HG03521 (cell line): Measurements from ENCODE around the gene RANBP17.

ENCODE experiments used
- ATAC-seq: cut with Tn5 transposase; IDR thresholded peaks from one replicate; pipeline ENCODE4 v1.9.1; 2021; ENCODE audit warnings: mild to moderate bottlenecking, moderate library complexity; ENCODE audit not compliant: unreplicated experiment

The RANBP17 gene

DNA sequence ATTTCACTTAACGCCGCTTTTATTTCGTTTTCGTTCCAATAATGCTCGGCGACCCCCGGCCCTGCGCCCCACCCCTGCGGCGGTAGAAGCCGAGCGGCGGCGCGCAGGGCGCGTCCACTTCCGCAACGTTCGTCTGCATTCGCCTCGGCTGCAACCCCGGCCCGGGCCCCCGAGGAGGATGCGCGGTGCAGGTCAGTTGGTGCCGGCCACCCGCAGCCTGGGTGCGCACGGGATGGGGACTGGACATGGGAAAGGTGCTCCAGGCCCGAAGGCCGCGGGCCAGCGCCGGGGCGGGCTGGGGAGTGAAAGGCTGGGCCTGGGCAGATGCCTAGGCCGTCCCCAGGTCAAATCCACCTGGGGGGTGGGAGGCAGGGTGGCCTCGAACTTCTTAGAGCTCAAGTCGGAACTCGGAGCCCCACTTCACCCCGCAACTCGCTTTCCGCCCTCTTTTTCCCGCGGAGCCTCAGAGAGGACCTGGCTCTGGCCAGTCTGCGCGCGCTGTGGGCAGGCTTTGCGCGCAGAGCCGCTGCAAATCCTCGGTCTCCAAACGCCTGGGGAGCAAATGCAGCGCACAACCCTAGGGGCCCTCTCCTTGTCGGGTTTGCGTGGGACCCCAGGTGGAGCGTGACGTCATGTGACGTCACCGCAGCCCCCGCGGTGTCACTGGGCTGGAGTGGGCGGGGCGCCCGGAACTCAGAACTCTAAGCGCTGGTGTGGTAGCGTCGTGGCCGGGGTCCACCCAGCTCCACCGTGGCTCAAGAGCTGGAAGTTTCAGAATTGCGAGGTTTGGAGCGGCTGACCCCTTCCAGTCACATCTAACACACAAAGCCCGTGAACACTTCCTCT is 450.5 kb downstream of the RANBP17 start:
- ATAC-seq, result no peak

DNA sequence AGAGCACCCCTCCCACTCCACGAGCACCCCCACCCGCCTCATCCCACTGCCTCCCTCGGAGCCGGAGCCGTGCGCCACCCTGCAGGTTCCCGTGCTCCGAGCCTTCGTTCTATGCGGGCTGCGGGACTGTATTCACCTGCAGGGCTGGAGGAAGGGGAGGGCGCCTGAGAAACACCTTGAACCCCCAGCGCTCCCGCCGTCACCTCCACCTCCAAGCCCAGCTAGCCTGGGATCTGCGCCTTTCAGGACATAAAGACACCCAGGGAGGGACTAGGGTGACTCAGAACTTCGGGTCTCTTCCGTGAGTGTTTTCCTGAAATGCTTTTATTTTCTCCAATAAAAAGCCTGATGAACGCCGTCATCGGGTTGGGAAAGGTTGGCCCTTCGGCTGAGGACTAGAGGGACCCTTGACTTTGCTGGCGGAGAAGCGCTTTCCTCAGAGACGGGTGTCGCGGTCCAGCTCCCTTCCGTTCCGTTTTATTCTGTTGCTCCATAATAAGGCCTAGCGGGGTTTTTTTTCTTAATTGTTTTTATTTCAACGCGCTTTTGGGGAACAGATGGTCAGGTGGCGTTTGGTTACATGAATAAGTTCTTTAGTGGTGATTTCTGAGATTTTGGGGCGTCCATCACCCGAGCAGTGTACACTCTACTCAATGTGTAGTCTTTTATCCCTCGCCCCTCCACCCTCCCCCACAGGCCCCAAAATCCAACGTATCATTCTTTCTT is 451.8 kb downstream of the RANBP17 start:
- ATAC-seq, result no peak

DNA sequence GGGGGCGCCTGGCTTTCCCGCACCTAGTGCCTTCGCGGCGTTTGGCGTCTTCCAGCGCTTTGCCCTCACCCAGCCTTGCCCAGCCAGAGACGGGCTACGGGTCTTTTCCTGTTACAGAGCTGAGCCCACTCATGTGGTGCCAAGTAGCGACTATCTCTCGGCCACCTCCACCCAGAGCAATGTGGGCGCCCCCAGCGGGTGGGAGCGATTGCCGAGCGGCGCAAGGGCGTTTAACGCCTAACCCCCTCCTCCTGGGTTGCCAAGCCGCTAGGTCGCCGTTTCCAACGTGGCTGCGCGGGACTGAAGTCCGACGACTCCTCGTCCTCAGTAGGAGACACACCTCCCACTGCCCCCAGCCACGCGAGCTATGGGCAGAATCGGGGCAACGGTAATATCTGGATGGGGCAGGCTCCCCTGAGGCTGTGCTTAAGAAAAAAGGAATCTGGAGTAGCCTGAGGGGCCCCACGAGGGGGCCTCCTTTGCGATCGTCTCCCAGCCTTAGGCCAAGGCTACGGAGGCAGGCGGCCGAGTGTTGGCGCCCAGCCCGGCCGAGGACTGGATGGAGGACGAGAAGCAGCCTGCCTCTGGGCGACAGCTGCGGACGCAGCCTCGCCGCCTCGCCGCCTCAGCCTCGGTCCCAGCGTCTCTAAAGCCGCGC is 453.0 kb downstream of the RANBP17 start:
- no peak for ATAC-seq

DNA sequence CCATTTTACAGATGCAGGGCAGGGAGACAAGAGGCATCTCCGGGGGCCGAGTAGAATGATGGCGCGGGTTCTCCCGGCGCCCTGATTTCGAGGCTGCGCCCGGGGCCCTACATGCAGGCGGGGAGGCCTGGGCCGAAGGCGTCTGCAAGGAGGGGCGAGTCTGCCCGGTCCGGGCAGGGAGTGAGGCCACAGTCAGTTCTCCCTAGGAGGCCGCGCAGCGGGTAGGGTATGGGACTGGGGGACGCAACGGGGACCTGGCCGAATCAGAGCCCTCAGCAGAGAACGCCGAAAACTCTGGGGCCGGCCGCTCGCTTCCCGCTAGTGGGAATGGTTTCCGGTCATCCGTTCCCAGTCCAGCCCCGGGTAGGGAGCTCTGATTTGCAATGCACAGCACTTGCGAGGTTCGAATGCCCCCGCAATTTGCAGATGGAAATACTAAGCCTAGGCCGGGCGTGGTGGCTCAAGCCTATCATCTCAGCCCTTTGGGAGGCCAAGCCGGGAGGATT is 453.6 kb downstream of the RANBP17 start:
- no peak for ATAC-seq

DNA sequence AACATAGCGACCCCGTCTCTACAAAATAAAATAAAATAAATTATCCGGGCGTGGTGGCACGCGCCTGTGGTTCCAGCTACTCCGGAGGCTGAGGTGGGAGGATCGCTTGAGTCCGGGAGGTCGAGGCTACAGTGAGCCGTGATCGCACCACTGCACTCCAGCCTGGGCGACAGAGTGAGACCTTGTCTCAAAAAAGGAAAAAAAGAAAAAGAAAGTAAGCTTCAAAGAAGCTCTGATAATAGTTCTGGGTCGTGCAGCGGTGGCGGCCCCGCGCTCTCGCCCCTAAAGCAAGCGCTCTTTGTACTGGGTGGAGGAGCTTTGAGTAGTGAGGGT is 454.1 kb downstream of the RANBP17 start:
- ATAC-seq, result no peak

DNA sequence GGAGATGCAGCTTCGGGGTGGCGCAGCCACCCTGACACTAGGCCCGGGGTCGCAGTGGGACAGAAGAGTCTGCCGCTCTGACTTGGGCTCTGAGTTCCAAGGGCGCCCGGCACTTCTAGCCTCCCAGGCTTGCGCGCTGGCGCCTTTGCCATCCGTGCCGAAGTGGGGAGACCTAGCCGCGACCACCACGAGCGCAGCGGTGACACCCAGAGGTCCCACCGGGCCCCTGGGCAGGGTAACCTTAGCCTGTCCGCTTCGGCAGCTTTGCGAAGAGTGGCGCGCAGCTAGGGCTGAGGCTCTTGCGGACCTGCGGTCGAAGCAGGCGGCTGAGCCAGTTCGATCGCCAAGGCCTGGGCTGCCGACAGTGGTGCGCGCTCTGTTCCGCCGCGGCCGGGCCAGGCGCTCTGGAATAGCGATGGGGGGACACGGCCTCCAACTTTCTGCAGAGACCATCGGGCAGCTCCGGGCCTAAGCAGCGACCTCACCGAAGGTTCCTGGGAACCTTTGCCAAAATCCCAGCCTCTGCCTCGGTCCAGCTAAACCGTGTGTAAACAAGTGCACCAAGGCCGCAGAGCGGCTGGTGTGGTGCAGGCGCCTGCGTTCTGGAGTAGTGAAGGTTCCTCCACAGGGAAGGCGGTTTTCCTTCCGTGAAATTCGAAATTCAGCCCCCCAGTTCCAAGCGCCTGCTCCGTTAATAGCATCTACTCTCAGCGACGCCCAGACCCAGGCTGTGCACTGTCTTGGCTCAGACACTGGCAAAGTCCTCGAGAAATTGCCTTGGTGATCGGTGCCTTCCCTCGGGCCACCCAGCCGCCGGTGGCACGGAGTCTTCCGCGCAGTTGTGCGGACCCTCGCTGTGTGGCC is 454.7 kb downstream of the RANBP17 start:
- ATAC-seq, result no peak

DNA sequence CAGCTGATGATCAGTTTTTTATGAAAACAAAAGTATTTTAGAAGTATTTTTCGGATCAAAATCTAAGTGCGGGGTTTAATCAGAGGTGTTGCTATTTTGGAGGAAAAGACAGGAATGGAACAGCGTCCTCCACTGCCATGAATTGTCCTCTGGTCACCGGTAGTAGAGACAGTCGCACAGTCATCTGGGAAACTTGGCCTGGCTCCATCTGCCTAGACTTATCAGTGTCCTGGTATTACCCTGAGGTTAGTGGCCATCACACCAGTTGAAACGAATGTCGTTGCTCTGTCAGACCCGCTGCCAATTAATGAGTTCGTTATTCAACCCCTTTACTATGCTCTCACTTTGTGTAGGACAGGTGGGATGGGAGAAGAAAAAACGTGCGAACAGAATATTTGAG is 455.4 kb downstream of the RANBP17 start:
- ATAC-seq, result no peak

DNA sequence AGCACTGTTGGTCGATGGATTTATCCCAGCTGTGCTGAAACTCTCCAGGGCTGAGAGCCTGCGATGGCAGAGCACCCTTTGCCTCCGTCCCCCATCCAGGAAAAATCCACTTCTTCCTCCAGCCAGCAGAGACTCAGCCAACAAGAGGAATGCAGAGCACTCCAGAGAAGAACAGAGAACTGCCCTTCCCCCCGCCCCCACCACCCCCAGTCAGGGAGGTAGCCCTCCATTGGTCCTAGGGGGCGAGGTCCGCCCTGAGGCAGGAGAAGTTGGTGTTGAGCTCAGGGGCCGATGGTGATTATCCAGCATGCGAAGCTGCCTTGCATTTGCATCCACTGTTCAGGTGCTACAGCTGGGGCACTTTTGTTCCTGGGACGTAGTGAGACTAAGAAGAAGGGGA is 456.2 kb downstream of the RANBP17 start:
- ATAC-seq, result no peak

DNA sequence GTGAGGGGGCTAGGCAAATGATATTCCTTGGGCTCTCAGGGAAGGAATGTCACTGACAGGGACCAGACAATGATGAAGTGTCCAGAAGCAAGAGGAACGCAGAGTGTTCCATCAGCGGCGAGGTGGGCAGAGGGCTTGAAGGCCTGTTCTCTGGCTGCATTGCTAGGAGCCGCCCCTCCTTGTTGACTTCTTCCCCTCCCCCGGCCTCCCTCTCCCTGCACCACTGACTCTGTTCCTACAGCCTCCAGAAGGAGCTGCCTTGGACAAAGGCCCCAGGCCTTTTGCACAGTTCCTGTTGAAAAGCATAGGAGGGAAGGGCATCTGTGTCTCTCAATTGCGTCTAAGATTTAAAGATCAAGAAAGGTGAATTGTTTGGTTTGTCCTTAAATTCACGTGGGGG is 459.6 kb downstream of the RANBP17 start:
- no peak for ATAC-seq

DNA sequence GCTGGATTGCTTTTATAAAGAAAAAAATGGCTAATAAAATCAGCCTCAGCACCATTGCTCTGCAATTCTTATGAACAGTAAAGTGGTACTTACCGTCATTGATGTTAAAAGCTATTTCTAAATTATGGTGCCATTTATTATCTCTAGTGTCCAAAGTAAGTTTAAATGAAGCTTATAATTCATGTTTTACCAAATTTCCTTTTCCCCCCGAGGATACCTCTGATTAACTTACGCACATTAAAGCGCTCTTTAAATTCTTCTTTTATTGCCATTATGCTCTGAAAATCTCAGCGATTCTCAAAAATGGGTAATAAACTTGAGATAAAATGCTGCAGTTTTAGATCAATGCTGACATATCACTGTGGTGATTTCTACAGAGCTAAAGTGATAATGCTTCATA is 460.7 kb downstream of the RANBP17 start:
- ATAC-seq, result no peak

DNA sequence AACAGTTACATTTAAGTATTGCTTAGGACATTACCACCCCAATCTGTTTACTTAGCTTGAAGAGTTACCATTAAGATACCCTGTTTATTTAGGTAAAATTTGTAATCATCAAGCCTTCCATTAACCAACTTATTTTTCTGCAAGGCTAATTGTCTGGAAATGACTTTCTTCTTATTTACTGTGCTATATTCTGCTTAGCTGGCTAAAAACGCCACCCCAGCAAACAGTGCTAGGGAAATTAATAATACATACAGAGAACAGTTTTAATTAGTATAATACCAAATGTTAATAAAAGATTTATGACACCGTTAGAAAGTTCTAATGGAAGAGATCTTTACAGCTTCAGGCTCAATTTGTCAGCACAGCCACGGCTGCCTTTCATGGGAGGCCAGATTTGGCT is 461.2 kb downstream of the RANBP17 start:
- no peak for ATAC-seq

DNA sequence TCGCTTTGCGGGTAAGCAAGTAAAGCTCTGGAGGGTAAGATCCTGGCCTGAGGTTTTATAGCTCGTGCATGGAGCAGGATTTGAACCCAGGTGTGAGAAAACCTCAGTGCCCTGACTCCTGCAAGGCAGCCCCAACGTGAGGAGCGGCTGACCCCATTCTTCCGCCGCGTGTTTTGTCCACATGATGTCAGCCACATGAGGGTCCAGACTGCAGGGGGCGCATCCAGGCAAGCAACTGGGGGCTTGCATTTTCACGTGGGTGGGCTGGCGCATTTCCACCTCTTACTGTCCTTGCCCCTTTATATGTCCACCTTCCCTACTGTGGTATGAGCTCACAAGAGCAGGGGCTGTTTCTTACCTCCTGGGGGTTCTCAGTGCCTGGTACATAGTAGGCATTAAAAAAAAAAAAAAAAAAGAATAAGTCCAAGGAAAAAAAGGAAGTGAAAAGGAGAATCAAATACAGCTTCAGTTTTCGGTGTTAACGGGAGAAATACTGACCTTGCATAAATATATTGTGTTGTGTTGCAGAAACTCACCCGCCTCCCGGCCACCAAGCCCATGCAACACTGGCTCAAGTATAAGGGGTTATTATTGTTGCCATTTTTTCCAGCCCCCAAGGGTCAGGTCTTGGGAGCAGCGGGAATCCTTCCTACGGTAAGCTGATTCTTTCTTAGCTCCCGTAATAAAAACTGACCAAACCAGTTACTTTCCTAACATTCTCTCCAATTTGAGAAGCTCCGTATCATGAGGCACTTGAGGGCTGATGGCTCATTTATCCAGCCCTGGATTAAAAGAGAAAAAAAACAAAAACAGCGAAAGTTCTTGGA is 462.2 kb downstream of the RANBP17 start:
- no peak for ATAC-seq

DNA sequence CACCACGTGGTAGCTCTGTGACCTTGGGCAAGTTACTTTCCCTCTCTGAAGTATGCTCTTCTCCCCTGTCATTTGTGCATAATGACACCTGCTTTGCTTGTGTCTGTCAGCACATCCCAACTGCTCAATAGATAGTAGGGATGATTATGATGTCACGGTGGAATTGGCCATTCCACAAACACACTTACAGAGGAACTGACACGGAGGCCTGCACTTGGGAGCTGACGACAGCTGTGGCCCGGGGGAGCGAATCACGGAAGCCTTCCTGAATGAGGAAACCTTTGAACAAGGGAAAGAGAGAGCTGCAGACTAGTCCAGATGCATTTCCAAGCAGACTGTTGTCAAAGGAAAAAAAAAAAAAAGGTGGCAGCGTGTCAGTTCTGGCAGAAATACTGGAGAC is 468.2 kb downstream of the RANBP17 start:
- no peak for ATAC-seq

DNA sequence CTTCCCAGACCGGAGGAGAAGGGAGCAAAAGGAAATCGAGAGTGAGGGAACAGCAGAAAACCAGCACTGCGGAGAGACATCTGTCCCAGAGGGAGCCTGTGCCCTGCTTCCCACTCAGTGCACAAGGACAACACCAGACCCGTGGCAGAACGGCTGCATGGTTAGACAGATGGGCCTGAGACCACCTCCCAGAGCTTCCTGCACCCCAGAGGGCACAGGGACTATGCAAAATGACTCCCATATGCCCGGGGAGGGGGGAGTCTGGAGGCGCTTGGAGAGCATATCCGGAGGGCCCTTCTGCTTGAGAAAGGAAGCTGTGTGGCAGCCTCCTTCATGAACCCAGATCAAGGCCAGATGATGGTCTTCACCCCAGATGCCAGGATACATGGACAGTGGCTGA is 473.8 kb downstream of the RANBP17 start:
- no peak for ATAC-seq

DNA sequence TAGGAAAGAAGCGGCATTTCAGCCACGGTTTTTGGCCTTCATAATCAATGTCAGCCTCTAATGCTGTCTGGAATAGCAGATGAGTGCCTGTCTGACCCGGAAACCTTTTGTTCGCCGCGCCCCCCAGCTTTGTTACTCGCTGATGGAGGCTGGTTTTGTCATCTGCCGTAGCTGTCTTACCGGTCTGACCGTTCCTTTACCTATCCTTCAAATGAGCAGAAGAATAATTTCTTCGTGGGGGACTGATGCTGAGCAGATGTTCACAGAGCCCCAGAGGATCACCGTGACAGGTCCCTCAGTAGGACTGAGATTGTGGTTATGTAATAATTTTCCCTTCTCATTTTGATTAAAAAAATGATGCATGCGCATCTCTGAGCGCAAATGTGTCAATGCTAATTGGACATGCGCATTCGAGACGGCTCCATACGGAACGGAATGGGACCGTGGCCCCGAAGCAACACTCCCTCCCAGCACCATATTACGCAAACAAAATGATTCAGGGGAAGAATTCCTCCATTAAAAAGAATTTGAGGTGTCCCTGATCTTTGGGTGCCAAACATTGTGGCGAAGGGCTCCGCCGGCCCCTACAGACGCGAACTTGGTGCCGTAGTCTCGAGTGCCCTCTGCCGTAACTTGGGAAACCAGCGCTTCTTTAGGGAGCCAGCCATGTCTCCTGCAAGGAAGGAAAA is 474.8 kb downstream of the RANBP17 start:
- ATAC-seq, result no peak

DNA sequence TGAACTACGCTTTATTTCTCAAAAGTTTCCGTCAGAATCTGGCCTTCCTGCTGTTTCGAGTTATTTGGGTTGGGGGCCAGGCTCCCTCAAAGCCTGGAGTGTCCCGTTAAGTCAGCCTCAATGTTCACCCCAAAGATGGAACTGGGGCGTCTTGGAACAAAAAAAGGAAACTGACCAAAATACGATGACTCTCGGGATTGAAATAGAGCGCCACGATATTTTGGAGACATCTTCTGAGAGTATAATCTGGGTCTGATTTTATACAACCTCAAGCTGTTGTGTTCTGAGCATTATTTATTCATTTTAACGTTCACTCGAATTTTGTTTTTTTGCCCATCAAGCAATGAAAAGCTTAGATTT is 475.4 kb downstream of the RANBP17 start:
- no peak for ATAC-seq

DNA sequence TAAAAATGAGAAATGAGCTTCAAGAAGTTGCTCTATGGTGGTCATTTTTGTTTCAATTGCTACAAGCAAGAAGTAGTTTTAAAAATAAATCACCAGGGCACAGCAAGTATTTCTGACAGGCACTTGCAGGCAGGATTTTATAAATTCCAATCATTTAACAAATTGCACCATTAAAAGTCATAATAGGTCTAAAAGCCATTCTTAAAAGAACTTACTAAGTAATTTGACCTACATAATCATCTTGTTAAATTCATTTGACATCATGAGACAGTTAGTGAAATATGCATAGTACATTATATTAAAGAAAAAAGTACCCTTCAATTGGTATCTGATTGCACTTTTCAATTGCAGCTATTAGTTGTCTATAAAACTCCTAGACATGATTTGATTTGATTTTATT is 478.2 kb downstream of the RANBP17 start:
- no peak for ATAC-seq

DNA sequence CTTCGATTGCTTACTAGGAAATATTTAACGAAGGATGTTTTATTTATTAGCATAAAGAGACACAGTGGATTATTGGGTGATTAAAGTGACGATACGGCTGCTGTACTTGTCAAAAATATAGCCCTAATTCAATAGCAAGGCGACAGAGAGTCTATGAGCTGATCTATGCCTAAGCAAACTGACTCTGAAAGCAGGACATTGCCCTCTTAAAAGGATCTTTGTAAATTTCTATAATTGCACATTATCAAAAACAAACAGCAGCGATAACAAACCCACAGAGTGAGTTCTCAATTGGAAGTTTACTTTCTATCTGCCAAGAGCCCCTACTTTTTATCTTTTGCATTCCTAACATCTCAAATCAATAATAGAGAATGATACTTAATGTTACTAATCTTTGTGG is 478.7 kb downstream of the RANBP17 start:
- ATAC-seq, result no peak

DNA sequence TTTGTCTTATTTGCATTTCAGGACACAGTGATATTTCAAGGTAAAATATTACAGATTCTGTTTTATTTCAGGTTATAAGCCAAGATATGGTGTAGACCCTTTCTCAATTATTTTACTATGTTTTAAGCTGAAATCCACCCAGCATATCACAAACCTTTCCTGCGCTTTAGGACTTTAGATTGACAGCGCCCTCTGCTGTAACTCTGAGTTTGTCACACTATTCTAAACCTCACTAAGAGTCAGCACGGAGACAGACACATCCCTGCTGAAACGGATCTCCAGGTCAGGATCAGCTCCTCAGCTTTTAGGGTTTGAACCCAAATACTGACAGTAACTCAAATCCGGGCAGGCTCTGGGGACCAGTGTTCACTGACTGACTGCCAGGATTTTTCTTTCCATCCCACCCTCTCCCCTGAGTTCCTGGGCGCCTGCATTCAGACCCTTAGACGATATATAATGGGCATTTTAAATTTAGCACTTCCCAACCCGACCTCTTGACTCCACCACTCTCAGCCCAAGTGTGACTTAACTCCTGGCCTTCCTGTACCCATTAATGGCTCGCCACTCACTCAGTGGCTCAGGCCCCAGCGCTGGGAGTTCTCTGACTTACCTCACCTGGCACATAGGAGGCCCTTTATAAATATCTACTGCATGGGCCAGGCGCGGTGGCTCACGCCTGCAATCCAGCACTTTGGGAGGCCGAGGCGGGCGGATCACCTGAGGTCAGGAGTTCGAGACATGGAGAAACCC is 480.7 kb downstream of the RANBP17 start:
- ATAC-seq, result no peak
